ENCODE measurements around the gene BTNL3.
"Not testable (repeated sequence)": the region's sequence is repeated elsewhere in the genome, so short reads cannot be mapped to it uniquely, and the experiment has no call there.

The BTNL3 gene

DNA sequence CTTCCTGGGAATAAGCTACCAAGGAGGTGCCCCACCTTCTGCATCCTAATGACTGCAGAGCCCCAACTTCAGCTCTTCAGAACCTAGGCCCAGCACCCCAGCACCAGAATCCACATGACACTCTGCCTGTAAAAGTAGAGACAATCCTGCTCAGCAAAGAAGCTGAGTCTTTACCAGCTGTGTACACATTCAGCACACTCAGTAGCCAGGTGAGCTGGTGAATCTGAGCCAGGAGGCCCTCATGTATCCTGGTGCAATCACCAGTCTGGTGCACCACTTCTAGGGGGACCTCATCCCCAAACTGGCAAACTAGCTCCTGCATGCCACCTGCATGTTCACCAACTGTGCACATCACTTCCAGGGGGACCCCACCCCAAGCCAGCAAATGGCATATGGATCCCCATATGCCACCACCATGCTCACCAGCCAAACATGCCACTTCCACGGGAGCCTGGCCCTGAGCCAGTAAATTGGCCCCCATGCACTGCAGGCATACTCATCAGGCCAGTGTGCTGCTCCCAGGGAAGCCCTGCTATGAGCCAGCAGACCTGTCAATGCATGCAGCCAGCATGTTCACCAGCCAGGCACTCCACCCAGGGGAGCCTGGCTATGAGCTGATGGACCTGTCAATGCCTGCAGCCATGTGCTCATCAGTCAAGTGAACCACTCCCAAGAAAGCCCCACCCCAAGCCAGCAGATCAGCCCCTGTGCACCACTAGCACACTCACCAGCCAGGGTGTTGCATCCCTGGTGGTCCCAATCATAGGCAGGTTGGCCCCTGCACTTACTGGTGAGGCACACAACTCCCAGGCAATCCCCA is 35.8 kb downstream of the BTNL3 start:
- no peak for DNase-seq

DNA sequence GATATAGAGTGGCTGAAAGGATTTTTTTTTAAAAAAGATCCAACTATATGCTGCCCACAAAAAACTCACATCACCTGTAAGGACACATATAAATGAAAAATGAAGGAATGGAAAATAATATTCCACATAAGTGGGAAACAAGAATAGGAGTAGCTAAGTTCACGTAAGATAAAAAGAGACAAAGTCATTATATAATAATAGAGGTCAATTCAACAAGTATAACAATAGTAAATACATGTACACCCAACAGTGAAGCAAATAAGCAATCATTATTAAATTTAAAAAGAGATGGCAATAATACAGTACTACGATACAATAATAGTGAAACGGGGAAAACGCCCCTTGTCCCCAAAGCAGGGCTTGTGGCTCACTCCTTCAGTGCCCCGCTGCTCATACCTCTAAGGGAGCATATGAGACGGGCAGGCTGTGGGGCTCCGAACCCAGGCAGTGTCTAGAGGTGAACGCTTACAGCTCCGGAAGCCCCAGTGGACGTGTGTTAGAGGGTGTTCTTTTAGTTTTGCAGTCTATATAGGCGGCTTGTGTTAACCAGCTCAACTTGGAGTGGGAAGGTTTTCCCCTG is 38.9 kb downstream of the BTNL3 start:
- no peak for DNase-seq

DNA sequence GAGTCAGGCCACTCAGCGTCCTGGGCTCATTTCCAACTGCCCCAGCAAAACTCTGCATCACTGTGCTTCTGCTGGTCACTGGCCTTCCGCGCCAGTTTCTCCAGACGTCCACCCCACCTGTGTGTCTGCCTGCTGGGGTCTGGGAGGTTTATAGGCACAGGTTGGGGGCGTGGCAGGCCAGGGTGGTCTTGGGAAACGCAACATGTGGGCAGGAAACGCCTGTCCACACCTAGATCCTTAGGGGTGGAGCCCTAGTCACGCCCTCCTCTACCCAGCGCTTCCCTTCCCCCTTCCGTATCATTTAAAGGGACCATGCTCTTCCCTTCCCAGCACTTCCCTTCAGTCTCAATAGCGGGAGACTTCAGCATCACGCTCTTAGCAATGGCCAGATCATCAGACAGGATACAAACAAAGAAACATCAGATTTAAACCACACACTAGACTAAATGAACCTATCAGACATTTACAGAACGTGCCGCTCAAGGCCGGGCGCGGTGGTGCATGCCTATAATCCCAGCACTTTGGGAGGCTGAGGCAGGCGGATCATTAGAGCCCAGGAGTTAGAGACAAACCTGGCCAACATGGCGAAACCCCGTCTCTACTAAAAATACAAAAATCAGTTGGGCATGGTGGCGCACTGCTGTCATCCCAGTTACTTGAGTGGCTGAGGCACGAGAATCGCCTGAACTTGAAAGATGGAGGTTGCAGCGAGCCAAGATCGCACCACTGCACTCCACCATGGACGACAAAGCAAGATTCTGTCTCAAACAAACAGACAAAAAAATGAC is 39.6 kb downstream of the BTNL3 start:
- no peak for DNase-seq

DNA sequence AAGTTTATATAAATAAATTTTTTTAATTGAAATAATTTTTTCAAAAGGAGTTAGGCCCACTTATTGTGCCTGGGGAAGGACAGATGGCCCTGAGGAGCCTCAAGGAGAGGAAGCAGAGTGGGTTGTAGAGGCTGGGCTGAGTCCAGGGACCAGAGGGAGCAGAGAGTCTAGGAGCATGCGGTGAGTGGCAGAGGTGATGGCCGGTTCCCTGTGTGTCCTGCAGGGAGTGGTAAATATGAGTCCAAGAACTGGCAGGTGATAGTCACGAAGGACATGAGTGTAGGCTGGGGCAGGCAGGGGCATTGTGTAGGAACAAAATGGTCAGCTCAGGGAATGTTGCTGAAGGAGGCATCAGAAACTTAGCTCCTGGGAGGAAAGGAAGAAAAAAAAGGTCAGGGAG is 43.1 kb downstream of the BTNL3 start:
- no peak for DNase-seq

GRCh38 chr5:181035991-181036815 is 47.6 kb downstream of the BTNL3 start:
- no peak for DNase-seq

GRCh38 chr5:181036816-181037364 is 48.2 kb downstream of the BTNL3 start:
- DNase-seq: no peak

- DNase-seq: no peak
These were observed 48.8 kb downstream of the BTNL3 start for GRCh38 chr5:181037365-181037861.

DNA sequence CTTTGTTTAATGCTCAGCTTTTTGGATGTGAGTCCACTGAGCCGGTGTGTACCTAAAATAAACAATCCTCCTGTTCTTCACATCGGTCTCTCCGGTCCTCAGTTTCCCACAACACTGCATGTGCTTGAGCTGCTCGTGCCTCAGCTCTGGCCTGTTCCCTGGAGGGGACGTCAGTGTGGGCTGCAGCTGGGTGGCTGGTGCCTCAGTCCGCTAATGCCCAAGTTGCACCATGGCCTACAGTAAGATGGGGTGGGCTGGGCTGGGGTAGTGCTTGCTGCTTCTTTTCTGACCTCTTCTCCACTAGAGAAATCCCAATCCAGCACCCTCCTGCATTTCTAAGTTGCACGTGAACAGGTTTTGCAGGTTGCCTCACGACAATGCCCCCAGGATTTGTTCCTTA is 50.8 kb downstream of the BTNL3 start:
- DNase-seq: no peak

DNA sequence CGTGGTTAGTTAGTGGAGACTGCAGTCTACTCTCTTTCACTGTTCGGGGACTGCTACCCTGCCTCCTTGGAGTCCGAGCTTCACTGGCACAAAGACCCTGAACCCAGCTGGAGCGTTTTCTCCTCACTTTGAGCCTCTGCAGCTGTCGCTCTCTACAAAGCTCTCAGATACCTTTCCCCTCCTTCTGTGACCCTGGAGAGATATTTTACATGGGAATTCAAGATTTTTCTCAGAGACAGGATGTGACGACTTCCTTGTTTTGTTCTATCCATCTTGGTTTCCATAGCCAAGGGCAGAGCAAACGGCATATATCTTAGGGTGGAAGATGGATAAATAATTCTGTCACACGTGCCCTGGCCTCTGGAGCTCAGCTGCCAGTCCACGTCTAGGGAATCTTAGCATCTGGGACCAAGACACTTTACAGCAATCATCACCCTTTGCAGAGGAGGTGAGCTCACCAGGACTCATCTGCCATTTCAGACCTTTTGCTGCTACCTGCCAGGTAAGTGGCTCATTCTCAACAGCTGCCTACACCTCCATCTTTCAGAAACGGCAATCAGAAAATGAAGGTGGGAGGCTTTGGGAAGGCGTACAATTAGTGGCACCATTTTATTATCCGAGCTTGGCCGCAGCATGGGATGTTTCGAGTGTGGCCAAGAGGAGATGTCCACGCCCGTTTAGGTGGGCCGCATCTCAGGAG is 51.4 kb downstream of the BTNL3 start, which contains the start of gene BTNL9:
TSS of gene BTNL9 (plus strand) at position 336 of the 700 bp plus-strand sequence. CDS start 5,224 bp downstream, outside the sequence.
- no peak for DNase-seq

GRCh38 chr5:181040631-181040945 is 51.9 kb downstream of the BTNL3 start:
- no peak for DNase-seq

GRCh38 chr5:181041043-181041442 is 52.4 kb downstream of the BTNL3 start:
- no peak for DNase-seq

GRCh38 chr5:181042036-181042713 is 53.5 kb downstream of the BTNL3 start:
- no peak for DNase-seq

DNA sequence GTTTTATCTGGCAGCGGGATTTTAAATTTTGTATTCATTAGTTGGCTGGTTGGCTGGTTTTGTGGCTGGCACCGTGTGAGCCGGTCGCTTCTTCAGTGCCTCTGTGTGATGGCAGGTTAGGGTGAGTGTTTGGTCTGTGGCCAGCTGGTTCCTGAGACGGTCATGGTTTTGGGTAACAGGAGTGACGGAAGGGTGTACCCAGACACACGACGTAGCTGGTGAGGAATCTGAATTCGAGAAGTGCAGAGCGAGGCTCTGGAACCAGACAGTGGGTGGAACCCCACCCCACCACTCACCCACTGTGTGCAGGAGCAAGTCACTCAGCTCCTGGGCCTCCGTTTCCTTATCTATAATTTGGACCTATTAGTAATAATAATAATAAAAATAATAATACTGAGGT is 54.1 kb downstream of the BTNL3 start:
- no peak for DNase-seq

GRCh38 chr5:181043285-181044092 is 54.8 kb downstream of the BTNL3 start:
- no peak for DNase-seq

DNA sequence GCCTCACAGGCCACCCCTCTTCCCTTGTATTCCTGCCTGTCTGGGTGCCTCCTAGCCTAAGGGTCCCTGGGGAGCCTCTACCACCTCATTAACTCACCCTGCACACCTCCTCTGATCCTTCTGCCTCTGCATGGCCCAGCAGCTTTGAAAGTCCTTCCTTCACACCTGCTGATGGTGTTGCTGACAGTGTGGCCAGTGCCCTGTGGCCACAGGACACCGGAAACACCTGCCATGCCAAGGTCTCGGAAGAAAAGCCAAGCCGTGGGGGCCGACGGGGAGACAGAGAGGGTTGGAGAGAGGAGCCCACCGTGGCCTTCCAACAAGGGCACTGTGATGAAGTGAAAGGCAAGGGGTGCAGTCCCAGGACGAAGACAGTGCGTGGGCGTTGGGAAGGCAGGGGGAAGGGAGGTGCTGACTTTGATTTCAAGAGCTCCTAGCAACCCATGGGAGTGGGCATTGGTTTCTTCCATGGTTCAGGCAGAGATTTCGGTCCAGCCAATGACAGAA is 55.5 kb downstream of the BTNL3 start:
- DNase-seq: no peak

DNA sequence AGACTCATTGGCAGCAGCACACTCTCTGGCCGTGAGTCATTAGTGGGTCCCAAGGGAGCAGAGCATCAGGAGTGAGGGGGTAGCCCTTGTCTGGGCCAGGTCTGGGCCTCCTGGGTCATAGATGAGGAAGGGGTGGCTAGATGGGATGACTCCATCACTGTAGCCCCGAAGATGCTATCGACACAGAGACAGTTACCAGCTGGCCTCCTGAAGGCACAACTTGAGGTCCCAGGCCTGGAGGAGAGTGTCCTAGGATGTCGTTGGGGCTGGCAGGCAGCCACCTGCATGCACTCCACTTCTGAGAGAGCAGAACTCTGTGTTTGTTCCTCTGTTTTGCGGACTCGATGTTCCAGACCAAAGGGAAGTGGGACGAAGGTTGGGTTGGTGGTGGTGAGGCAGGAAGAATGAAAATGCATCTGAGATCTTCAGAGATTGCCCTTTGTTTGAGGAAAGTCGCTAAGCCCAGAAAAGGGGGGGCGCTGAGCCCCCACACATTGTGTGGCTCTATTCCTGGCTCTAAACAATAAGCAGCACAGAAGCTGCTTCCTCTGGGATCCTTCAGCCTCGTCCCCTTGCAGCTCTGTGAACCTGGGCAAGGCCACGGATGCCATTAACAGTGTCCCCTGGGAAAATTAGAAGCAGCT is 56.1 kb downstream of the BTNL3 start:
- no peak for DNase-seq

DNA sequence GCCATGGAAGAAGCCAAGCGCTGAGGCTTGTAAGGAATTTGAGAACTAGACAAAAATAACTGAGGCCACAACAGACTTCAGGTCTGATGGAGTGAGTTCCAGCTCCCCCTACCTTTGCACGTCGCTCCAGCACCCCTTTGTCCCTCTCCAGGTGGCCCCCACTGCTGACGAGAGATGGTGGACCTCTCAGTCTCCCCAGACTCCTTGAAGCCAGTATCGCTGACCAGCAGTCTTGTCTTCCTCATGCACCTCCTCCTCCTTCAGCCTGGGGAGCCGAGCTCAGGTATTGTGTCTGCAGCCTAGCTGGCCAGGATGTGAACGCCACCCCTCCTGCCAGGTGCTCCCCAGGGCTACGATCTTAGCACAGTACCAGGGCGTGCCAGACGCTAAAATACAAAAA is 56.7 kb downstream of the BTNL3 start:
- no peak for DNase-seq

DNA sequence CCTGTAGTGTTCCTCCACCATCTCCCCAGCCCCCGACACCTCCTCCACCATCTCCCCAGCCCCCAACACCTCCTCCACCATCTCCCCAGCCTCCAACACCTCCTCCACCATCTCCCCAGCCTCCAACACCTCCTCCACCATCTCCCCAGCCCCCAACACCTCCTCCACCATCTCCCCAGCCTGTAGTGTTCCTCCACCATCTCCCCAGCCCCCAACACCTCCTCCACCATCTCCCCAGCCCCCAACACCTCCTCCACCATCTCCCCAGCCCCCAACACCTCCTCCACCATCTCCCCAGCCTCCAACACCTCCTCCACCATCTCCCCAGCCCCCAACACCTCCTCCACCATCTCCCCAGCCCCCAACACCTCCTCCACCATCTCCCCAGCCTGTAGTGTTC is 57.2 kb downstream of the BTNL3 start:
- not testable (repeated sequence) for DNase-seq

DNA sequence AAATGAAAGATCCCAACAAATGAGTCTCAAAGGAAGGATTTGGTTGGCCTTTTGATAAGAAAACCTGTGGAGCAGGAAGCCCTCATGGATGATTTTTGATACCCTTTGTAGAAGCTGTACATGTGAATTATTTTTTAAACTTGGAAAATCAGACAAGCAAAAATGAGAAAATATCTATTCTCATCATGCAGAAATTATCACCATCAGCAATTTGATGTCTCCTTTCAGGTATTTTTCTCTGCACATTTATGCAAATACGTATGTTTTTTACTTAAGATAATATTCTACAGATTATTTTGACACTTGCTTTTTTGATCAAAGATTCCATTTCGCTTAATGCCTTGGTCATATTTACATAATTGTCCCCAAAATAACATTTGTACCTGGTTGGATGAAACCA is 58.6 kb downstream of the BTNL3 start:
- DNase-seq: no peak

GRCh38 chr5:181047921-181048320 is 59.3 kb downstream of the BTNL3 start:
- no peak for DNase-seq

Measured in CD4-positive, alpha-beta T cell treated with Interleukin-21 for 1 hour (primary cell).